ENCODE measurements around the gene TADA2B.

- no peak for TF ChIP-seq CTCF (IDR thresholded peaks at IDR 0.05; ENCODE audit: poor library complexity)
- TF ChIP-seq EZH2 (IDR thresholded peaks at IDR 0.05; ENCODE audit: borderline replicate concordance), result no peak
- TF ChIP-seq EZH2phosphoT487 (IDR thresholded peaks at IDR 0.05; ENCODE audit: low read depth, severe bottlenecking, unreplicated experiment), result no peak
These were observed 3.8 kb downstream of the TADA2B start for GRCh38 chr4:7046971-7047370.

All from hepatocyte (in vitro differentiated cells).